Tibial artery (tissue), 4 donors: ENCODE measurements around the gene RCC2.
"Not testable (repeated sequence)": the region's sequence is repeated elsewhere in the genome, so short reads cannot be mapped to it uniquely, and the experiment has no call there.

Source experiments
- DNase-seq, 2 donors: peaks; one replicate each; pipeline ENCODE4 v3.0.0-alpha.2; 2019
- H3K27ac ChIP-seq, 2 donors: fragments of 200-600 bp; sonication (generic) in 1 of 2; 1 replicate in 1 of 2; 2 replicates in 1 of 2; pipeline ENCODE4 v1.5.1; 2018 to 2019; ENCODE audit warnings: mild to moderate bottlenecking in 1 of 2
- H3K27me3 ChIP-seq, 2 donors: fragments of 200-600 bp; sonication (generic) in 1 of 2; one replicate each; pipeline versions ENCODE4 v1.5.1 to v1.6.0; 2016 to 2019
- H3K36me3 ChIP-seq, 3 donors: fragments of 200-600 bp; sonication (generic) in 2 of 3; one replicate each; pipeline ENCODE4 v1.5.1; 2016 to 2019; ENCODE audit warnings: mild to moderate bottlenecking in 2 of 3
- H3K4me1 ChIP-seq, 4 donors: fragments of 200-600 bp; sonication (generic) in 2 of 4; 1 replicate in 3 of 4; 2 replicates in 1 of 4; pipeline ENCODE4 v1.5.1; 2016 to 2019
- H3K4me3 ChIP-seq, 2 donors: fragments of 200-600 bp; sonication (generic) in 1 of 2; 1 replicate in 1 of 2; 2 replicates in 1 of 2; pipeline ENCODE4 v1.5.1; 2018 to 2019; ENCODE audit warnings: mild to moderate bottlenecking in 2 of 2
- H3K9me3 ChIP-seq, 3 donors: fragments of 200-600 bp; sonication (generic) in 1 of 3; one replicate each; pipeline ENCODE4 v1.5.1; 2016 to 2019
- intact Hi-C: fragments of 100-400 bp; cut with DNase I; formaldehyde crosslinking; loops from one replicate; pipeline ENCODE4 v1.15.0; 2023; ENCODE audit warnings: low total_unique reads
- TF ChIP-seq, protein P1 (sequence below), 2 experiments: fragments of 200-600 bp in 1 of 2; fragments of 450-650 bp in 1 of 2; IDR thresholded peaks; one replicate each; pipeline ENCODE4 v1.5.1; 2017 to 2019; ENCODE audit warnings: antibody characterized with exemption in 2 of 2, mild to moderate bottlenecking in 1 of 2, moderate library complexity in 1 of 2

Gene RCC2

GRCh38 chr1:17439250-17440073, at the start of gene RCC2:
TSS of gene RCC2 (minus strand) at chr1:17439677. CDS start at chr1:17438514, 1,163 bp downstream.
- DNase-seq, result peak; percentile 36 to 76
- H3K4me3 ChIP-seq, result peak within 1 kb of the TSS; percentile 72 to 81
- H3K27ac ChIP-seq, result peak within 1 kb of the TSS; percentile 70 to 75
- TF ChIP-seq, protein P1, sequence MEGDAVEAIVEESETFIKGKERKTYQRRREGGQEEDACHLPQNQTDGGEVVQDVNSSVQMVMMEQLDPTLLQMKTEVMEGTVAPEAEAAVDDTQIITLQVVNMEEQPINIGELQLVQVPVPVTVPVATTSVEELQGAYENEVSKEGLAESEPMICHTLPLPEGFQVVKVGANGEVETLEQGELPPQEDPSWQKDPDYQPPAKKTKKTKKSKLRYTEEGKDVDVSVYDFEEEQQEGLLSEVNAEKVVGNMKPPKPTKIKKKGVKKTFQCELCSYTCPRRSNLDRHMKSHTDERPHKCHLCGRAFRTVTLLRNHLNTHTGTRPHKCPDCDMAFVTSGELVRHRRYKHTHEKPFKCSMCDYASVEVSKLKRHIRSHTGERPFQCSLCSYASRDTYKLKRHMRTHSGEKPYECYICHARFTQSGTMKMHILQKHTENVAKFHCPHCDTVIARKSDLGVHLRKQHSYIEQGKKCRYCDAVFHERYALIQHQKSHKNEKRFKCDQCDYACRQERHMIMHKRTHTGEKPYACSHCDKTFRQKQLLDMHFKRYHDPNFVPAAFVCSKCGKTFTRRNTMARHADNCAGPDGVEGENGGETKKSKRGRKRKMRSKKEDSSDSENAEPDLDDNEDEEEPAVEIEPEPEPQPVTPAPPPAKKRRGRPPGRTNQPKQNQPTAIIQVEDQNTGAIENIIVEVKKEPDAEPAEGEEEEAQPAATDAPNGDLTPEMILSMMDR (IDR thresholded peaks at IDR 0.05), result no peak
- intact Hi-C loops, result loop anchor here (2.0 kb wide), 1 partner anchor 19 kb away; no protein-coding TSS in a partner anchor
- H3K36me3 ChIP-seq, result peaks cover 0 to 4% (median 3%) of the 10 kb centered on the region in 3 donors
- H3K27me3 ChIP-seq, result no peaks in the 10 kb centered on the region
- no peaks in the 10 kb centered on the region for H3K9me3 ChIP-seq
- H3K4me1 ChIP-seq, result peaks cover 0 to 25% (median 13%) of the 10 kb centered on the region in 4 donors

GRCh38 chr1:17486242-17486641, 46.8 kb upstream of the RCC2 start:
- TF ChIP-seq, protein P1 (IDR thresholded peaks at IDR 0.05), result no peak
- DNase-seq, result no peak
- Histone ChIP-seq H3K9me3 (no peaks in the 10 kb centered on the region), H3K27me3 (peaks cover 0 to 36% of the 10 kb centered on the region in 2 donors), H3K4me3 (no peak overlapping the region), H3K36me3 (no peaks in the 10 kb centered on the region), H3K4me1 (no peaks in the 10 kb centered on the region), H3K27ac (no peak overlapping the region)
- intact Hi-C loops, result no loop called here

DNA sequence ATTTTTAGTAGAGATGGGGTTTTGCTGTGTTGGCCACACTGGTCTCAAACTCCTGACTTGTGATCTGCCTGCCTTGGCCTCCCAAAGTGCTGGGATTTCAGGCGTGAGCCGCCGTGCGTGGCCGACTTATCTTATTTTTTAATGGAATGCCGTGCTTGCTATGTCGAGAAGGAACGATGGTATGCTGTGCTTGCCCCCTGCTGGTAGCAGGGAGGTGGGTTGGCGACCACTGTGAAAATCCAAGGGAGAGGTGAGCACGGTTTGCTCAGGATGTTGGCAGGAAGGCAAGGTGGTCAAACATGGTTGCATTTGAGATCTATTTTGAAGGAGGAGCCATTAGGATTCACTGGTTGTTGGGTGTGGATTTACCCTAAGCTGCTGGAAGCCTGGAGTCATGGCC, 45.8 kb upstream of the RCC2 start:
- Histone ChIP-seq H3K27ac (no peak overlapping the region), H3K4me1 (no peaks in the 10 kb centered on the region), H3K4me3 (no peak overlapping the region), H3K9me3 (no peaks in the 10 kb centered on the region), H3K36me3 (no peaks in the 10 kb centered on the region), H3K27me3 (peaks cover 0 to 36% of the 10 kb centered on the region in 2 donors)
- DNase-seq, result no peak
- intact Hi-C loops, result no loop called here
- TF ChIP-seq, protein P1 (IDR thresholded peaks at IDR 0.05), result peak in 1 of 2 experiments; percentile 11

DNA sequence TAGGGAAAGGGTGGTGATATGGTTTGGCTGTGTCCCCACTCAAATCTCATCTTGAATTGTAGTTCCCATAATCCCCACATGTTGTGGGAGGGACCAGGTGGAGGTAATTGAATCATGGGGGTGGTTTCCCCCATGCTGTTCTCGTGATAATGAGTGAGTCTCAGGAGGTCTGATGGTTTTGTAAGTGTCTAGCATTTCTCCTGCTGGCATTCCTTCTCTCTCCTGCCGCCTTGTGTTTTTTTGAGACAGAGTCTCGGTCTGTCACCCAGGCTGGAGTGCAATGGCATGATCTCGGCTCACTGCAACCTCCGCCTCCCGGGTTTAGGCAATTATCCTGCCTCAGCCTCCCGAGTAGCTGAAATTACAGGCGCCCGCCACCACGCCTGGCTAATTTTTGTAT, 42.5 kb upstream of the RCC2 start:
- H3K36me3 ChIP-seq, H3K9me3 ChIP-seq, H3K27ac ChIP-seq, H3K4me1 ChIP-seq, H3K4me3 ChIP-seq, DNase-seq: not testable (repeated sequence)
- intact Hi-C loops, result loop anchor here (5.0 kb wide), 1 partner anchor 60 kb away; no protein-coding TSS in a partner anchor
- H3K27me3 ChIP-seq, result peaks cover 0 to 27% of the 10 kb centered on the region in 2 donors

DNA sequence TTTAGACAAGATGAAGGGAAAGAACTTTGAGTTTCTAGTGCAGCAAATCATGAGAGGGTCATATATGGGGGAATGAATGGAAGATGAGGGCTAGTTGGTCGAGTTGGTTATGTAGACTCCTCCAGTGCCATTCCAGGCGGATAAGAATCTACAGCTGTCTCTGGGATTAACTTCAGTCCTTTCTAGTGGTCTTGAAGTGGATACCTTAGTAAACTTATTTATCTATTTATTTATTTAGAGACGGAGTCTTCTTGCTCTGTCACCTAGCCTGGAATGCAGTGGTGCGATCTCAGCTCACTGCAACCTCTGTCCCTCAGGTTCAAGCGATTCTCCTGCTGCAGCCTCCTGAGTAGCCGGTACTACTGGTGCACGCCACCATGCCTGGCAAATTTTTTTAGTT, 41.4 kb upstream of the RCC2 start:
- H3K9me3 ChIP-seq, result no peaks in the 10 kb centered on the region
- H3K4me3 ChIP-seq, result no peak overlapping the region
- no peaks in the 10 kb centered on the region for H3K4me1 ChIP-seq
- peaks cover 0 to 23% of the 10 kb centered on the region in 2 donors for H3K27me3 ChIP-seq
- H3K27ac ChIP-seq, result no peak overlapping the region
- H3K36me3 ChIP-seq, result no peaks in the 10 kb centered on the region
- intact Hi-C loops, result loop anchor here (5.0 kb wide), 1 partner anchor 59 kb away; no protein-coding TSS in a partner anchor
- TF ChIP-seq, protein P1 (IDR thresholded peaks at IDR 0.05), result no peak
- DNase-seq, result no peak

DNA sequence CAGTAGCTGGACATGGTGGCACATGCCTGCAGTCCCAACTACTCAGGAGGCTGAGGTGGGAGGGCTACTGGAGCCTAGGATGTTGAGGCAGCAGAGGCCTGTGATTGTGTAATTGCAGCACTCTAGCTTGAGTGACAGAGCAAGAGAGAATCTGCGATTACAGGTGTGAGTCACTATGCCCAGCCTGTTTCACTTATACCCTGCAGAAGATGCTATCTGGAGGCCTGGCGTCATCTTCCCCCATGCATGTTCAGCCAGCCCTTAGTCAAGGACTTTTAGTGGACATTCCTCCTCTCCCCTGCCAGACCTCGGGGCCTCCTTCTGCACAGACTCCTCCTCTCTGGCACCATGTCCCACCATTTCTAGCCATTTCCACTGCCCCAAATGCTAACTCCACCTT, 36.3 kb upstream of the RCC2 start:
- no peak for DNase-seq
- Histone ChIP-seq H3K27ac (no peak overlapping the region), H3K9me3 (no peaks in the 10 kb centered on the region), H3K27me3 (no peaks in the 10 kb centered on the region), H3K36me3 (no peaks in the 10 kb centered on the region), H3K4me3 (no peak overlapping the region), H3K4me1 (no peaks in the 10 kb centered on the region)
- intact Hi-C loops, result no loop called here
- TF ChIP-seq, protein P1 (IDR thresholded peaks at IDR 0.05), result no peak

DNA sequence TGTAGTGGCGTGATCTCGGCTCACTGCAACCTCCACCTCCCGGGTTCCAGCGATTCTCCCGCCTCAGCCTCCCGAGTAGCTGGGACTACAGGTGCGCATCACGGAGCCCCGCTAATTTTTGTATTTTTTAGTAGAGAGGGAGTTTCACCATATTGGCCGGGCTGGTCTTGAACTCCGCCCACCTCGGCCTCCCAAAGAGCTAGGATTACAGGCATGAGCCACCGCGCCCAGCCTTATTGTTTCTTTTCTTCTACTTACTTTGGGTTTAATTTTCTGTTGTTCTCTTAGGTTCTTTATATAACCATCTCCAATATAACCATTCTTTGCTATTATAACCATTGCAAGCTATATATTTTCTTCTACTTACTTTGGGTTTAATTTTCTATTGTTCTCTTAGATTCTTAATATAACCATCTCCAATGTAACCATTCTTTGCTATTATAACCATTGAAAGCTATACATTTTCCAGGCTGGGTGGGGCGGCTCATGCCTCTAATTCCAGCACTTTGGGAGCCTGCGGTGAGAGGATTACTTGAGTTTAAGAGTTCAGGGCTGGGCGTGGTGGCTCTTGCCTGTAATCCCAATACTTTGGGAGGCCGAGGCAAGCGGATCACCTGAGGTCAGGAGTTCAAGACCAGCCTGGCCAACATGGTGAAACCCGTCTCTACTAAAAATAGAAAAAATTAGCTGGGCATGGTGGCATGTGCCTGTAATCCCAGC, 35.5 kb upstream of the RCC2 start:
- DNase-seq, H3K27me3 ChIP-seq, H3K36me3 ChIP-seq, H3K9me3 ChIP-seq, H3K4me1 ChIP-seq, H3K4me3 ChIP-seq, H3K27ac ChIP-seq, intact Hi-C loops: not testable (repeated sequence)
